Mesendoderm (in vitro differentiated cells): Measurements from ENCODE around the gene AIP.

ENCODE experiments used
- DNase-seq: peaks from one replicate; pipeline ENCODE4 v3.0.0; 2013
- H2AK5ac ChIP-seq: 2 replicates; pipeline ENCODE4 v1.6.1; 2013; ENCODE audit warnings: low read length, inconsistent platforms
- H2BK120ac ChIP-seq: 2 replicates; pipeline ENCODE4 v1.6.1; 2013; ENCODE audit warnings: low read depth, mild to moderate bottlenecking, low read length, moderate library complexity, mixed read lengths
- H2BK15ac ChIP-seq: replicated peaks from 2 replicates; pipeline ENCODE4 v1.6.1; 2013; ENCODE audit warnings: low read depth, mild to moderate bottlenecking, moderate library complexity
- H2BK5ac ChIP-seq: 2 replicates; pipeline ENCODE4 v1.6.1; 2013; ENCODE audit warnings: low read length, inconsistent platforms
- H3K18ac ChIP-seq: 2 replicates; pipeline ENCODE4 v1.6.1; 2013; ENCODE audit warnings: mild to moderate bottlenecking, low read length, mixed read lengths
- H3K23ac ChIP-seq: one replicate; pipeline ENCODE4 v1.6.1; 2013; ENCODE audit warnings: low read length
- H3K27ac ChIP-seq: 2 replicates; pipeline ENCODE4 v1.5.1; 2013; ENCODE audit warnings: low read depth, mild to moderate bottlenecking, inconsistent platforms, low read length, moderate library complexity
- H3K27me3 ChIP-seq: 2 replicates; pipeline ENCODE4 v1.6.1; 2013; ENCODE audit warnings: low read length, control low read depth, mild to moderate bottlenecking, inconsistent platforms; ENCODE audit not compliant: insufficient read depth, poor library complexity
- H3K36me3 ChIP-seq: 2 replicates; pipeline ENCODE4 v1.6.1; 2013; ENCODE audit warnings: low read length, inconsistent platforms; ENCODE audit not compliant: control insufficient read depth, insufficient read depth
- H3K4ac ChIP-seq: one replicate; pipeline ENCODE4 v1.6.1; 2013; ENCODE audit warnings: low read depth, mild to moderate bottlenecking, low read length, moderate library complexity
- H3K4me1 ChIP-seq: 2 replicates; pipeline ENCODE4 v1.6.1; 2013; ENCODE audit warnings: low read depth, low read length, inconsistent platforms; ENCODE audit not compliant: control insufficient read depth
- H3K4me2 ChIP-seq: 2 replicates; pipeline ENCODE4 v1.6.1; 2013; ENCODE audit warnings: low read length
- H3K4me3 ChIP-seq: 2 replicates; pipeline ENCODE4 v1.5.1; 2013; ENCODE audit warnings: mild to moderate bottlenecking, low read length
- H3K56ac ChIP-seq: one replicate; pipeline ENCODE4 v1.6.1; 2013; ENCODE audit warnings: low read length
- H3K79me1 ChIP-seq: 2 replicates; pipeline ENCODE4 v1.6.1; 2013; ENCODE audit warnings: low read length, inconsistent platforms
- H3K79me2 ChIP-seq: 2 replicates; pipeline ENCODE4 v1.6.1; 2013; ENCODE audit warnings: mild to moderate bottlenecking, low read length; ENCODE audit not compliant: control insufficient read depth, insufficient read depth
- H3K9ac ChIP-seq: 2 replicates; pipeline ENCODE4 v1.6.1; 2013; ENCODE audit warnings: low read length, inconsistent platforms
- H4K5ac ChIP-seq: one replicate; pipeline ENCODE4 v1.6.1; 2013; ENCODE audit warnings: low read length
- H4K8ac ChIP-seq: one replicate; pipeline ENCODE4 v1.6.1; 2013; ENCODE audit warnings: low read depth, mild to moderate bottlenecking, control low read depth, low read length, moderate library complexity
- WGBS: extraction: QIAGEN DNeasy Blood & Tissue Kit; methylation state at CpG from one replicate; pipeline ENCODE4 v1.1.7; 2013; ENCODE audit warnings: low lambda C conversion rate, missing lambda C conversion rate; ENCODE audit not compliant: insufficient coverage; ENCODE audit errors: extremely low coverage; 5-methylcytosine and 5-hydroxymethylcytosine counted together

Gene AIP

DNA sequence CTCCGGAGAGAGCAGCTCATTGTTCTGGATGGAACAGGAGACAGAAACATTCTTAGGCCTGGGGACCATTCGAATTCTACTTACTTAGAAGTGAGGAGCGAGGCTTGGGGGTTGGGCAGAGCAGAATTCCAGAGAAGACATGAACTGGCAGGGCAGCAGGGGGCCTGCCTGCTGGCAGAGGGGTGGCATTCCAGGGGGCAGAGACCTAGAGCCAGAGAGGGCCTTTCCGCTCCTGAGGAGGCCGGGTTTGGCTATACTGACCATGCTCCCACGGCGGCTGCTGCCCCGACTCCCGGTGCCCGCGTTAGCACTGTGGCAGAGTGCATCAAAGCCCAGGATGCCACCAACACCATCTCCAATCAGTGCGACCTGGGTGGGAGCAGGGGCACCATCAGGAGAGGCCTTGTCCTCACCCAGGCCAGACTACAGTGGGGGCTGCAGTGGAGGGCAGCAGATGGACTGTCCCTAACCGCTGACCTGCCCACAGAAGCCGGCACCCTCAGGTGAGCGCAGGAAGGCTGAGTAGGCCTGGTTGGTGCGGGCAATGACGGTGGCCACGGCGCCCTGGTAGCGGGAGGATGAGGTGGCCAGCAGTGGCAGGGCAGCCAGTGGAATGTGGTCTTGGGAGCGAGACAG lies 14.9 kb downstream of the AIP start:
- no peaks in the 10 kb centered on the region for H3K36me3 ChIP-seq
- no peak overlapping the region for H3K9ac ChIP-seq
- H3K4me3 ChIP-seq, result no peak overlapping the region
- no peak overlapping the region for H3K4me2 ChIP-seq
- H2AK5ac ChIP-seq, result no peak overlapping the region
- no peaks in the 10 kb centered on the region for H3K79me1 ChIP-seq
- no peak overlapping the region for H4K8ac ChIP-seq
- H3K56ac ChIP-seq, result no peak overlapping the region
- H3K4ac ChIP-seq, result no peak overlapping the region
- H3K27ac ChIP-seq, result no peak overlapping the region
- H4K5ac ChIP-seq, result no peak overlapping the region
- no peak overlapping the region for H2BK120ac ChIP-seq
- no peak for DNase-seq
- no peaks in the 10 kb centered on the region for H3K27me3 ChIP-seq
- H2BK5ac ChIP-seq, result no peak overlapping the region
- H2BK15ac ChIP-seq, result no peak overlapping the region
- no peak overlapping the region for H3K18ac ChIP-seq
- H3K4me1 ChIP-seq, result no peaks in the 10 kb centered on the region
- H3K23ac ChIP-seq, result no peak overlapping the region
- WGBS, result no CpG with 5 or more reads among the region's 21 CpGs
- H3K79me2 ChIP-seq, result no peaks in the 10 kb centered on the region

DNA sequence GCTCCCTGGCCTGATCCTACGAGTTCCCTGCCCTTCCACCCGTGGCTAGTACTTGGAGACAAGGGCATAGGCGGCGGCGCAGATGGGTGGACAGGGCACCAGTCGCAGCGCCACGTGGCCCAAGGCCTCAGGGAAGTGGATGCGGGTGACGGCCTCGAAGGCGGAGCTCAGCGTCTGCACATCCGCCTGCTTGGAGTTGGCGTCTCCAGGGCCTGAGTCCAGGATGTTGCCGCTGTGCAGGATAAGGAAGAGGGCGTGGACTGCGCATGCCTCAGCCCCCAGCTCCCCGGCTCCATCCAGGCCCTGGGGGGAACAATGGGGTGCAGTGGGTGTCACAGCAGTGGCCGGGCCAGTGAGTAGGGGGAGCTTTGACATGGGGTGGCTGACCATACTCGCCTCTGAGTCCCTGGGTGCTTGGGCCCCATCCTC lies 15.7 kb downstream of the AIP start:
- no peak overlapping the region for H3K23ac ChIP-seq
- no peak overlapping the region for H3K9ac ChIP-seq
- no peak overlapping the region for H3K4me3 ChIP-seq
- WGBS, result no CpG with 5 or more reads among the region's 21 CpGs
- H2AK5ac ChIP-seq, result no peak overlapping the region
- H2BK15ac ChIP-seq, result no peak overlapping the region
- H4K5ac ChIP-seq, result no peak overlapping the region
- DNase-seq, result no peak
- no peak overlapping the region for H3K56ac ChIP-seq
- no peaks in the 10 kb centered on the region for H3K27me3 ChIP-seq
- H4K8ac ChIP-seq, result no peak overlapping the region
- no peak overlapping the region for H3K4ac ChIP-seq
- H3K4me1 ChIP-seq, result no peaks in the 10 kb centered on the region
- H3K18ac ChIP-seq, result no peak overlapping the region
- H3K79me2 ChIP-seq, result no peaks in the 10 kb centered on the region
- no peak overlapping the region for H3K4me2 ChIP-seq
- H3K27ac ChIP-seq, result no peak overlapping the region
- no peak overlapping the region for H2BK120ac ChIP-seq
- peaks cover 2% of the 10 kb centered on the region for H3K79me1 ChIP-seq
- no peak overlapping the region for H2BK5ac ChIP-seq
- no peaks in the 10 kb centered on the region for H3K36me3 ChIP-seq

DNA sequence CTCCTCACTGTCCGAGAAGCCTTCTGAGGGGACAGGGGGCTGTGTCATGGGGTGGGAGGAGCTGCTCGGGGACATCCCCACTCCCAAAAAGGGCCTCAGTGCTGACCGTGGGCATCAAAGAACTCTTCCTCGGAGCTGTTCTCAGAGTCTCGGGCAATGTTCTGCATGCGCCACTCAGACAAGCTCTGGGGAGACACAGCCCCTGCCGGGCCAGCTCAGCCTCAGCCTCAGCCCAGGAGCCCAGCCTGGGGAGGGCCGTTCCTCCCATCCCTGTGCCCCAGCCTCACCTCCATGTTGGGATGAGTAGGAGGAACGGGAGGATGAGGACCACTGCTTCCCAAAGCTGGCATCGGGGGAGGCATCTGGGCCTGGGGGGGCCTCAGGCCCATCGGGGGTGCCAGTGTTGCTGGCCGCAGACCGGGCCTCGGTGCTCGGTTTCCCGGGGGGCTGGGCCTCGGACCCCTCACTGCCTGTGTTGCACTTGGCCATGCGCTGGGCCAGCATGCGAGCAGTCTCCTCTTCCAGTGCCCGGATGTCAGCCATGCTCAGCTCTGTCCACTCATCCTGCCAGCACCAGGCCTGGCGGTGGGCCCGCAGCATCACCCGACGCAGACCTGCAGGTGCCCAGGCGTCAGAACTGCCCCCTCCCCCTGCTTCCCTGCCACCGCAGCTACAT lies 17.1 kb downstream of the AIP start:
- WGBS, result no CpG with 5 or more reads among the region's 26 CpGs

DNA sequence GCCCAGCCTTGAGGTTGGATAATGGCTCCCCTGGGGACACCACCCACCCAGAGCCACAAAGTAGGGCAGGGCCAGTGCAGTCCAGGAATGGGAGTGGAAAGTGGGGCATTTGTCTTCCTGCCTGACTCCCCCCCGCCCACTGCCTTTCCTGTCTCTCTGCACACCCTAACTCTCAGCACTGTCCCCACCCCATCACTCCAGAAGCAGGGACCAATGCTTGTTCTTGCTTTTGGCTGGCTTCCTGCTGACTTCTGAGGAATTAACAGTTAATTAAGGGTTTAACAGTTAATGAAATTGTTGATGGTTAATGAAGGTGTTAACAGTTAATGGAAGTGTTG lies 17.6 kb downstream of the AIP start:
- Histone ChIP-seq H4K8ac (no peak overlapping the region), H2BK120ac (no peak overlapping the region), H3K27ac (no peak overlapping the region), H3K79me2 (no peaks in the 10 kb centered on the region), H3K56ac (no peak overlapping the region), H2BK5ac (no peak overlapping the region), H3K4me3 (no peak overlapping the region), H3K18ac (no peak overlapping the region), H3K4ac (no peak overlapping the region), H3K4me1 (peaks cover under 1% of the 10 kb centered on the region), H2BK15ac (no peak overlapping the region), H3K4me2 (no peak overlapping the region), H3K23ac (no peak overlapping the region), H3K27me3 (no peaks in the 10 kb centered on the region), H2AK5ac (no peak overlapping the region), H4K5ac (no peak overlapping the region), H3K36me3 (no peaks in the 10 kb centered on the region), H3K9ac (no peak overlapping the region), H3K79me1 (peaks cover 3% of the 10 kb centered on the region)
- no peak for DNase-seq
- no CpG with 5 or more reads among the region's 1 CpG for WGBS

More for the DNA sequence above, 17.1 kb downstream of the AIP start:
- Histone ChIP-seq H3K79me1 (peaks cover 3% of the 10 kb centered on the region), H3K4me1 (no peaks in the 10 kb centered on the region), H3K79me2 (no peaks in the 10 kb centered on the region), H2BK120ac (no peak overlapping the region), H4K5ac (no peak overlapping the region), H3K36me3 (no peaks in the 10 kb centered on the region), H3K18ac (no peak overlapping the region), H3K4me2 (no peak overlapping the region), H3K27ac (no peak overlapping the region), H2BK5ac (no peak overlapping the region), H2BK15ac (no peak overlapping the region), H3K56ac (no peak overlapping the region), H3K23ac (no peak overlapping the region), H3K27me3 (no peaks in the 10 kb centered on the region), H4K8ac (no peak overlapping the region), H3K4me3 (no peak overlapping the region), H2AK5ac (no peak overlapping the region), H3K4ac (no peak overlapping the region), H3K9ac (no peak overlapping the region)
- DNase-seq, result no peak

DNA sequence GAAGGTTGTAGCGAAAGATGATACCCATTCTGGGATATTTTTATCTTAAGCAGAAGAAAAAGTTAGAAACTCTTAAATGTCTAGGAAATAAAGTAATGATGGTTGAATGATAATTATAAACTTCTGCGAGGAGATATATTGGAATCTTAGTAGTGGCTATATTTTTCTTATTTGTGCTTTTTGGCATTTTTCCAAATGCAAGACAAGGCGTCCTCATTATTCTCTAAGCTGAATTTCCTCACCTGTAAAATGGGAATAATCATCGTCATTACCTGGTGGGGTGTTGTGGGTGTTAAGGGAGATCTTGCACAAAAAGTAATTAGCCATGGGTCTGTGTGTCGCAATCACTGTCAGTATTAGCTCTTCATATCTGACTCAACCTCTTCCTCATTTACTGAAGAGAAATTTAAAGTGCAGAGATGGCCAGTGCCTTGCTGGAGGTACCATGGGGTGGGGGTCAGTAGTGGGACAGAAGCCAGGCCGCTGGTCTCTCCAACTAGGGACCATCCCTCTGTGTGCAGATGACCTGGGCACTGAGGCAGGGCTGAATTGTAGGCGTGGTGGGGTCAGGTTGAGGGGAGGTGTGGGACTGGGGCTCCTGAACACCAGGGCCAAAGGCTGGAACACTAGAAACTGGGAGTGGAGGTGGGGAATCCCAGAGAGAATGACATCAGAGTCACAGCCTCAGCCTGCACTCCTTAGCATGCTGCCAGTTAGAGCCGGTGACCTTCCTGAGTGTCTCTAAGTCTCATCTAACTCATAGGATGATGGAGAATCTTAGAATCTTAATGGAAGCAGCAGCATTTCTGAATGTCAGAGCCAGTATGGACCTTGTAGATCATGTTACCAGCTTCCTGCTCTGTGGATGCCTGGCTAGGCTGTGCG lies 18.2 kb downstream of the AIP start:
- H3K4ac ChIP-seq, result no peak overlapping the region
- H4K8ac ChIP-seq, result no peak overlapping the region
- no peak overlapping the region for H3K4me3 ChIP-seq
- no peaks in the 10 kb centered on the region for H3K27me3 ChIP-seq
- H3K18ac ChIP-seq, result no peak overlapping the region
- H3K36me3 ChIP-seq, result no peaks in the 10 kb centered on the region
- no peak overlapping the region for H3K27ac ChIP-seq
- H3K79me2 ChIP-seq, result no peaks in the 10 kb centered on the region
- H4K5ac ChIP-seq, result no peak overlapping the region
- no peak overlapping the region for H2AK5ac ChIP-seq
- no peak overlapping the region for H3K23ac ChIP-seq
- H2BK120ac ChIP-seq, result no peak overlapping the region
- no peak overlapping the region for H3K4me2 ChIP-seq
- DNase-seq, result no peak
- peaks cover 6% of the 10 kb centered on the region for H3K4me1 ChIP-seq
- no peak overlapping the region for H2BK5ac ChIP-seq
- H2BK15ac ChIP-seq, result no peak overlapping the region
- 100% methylated on average over 1 of the region's 9 CpGs for WGBS
- no peak overlapping the region for H3K56ac ChIP-seq
- H3K79me1 ChIP-seq, result peaks cover 3% of the 10 kb centered on the region
- H3K9ac ChIP-seq, result no peak overlapping the region
